Astrocyte (in vitro differentiated cells and primary cell): Measurements from ENCODE around the gene TSPAN17. TPM values are rescaled to one million over a fixed set of nuclear protein-coding genes. Genes with fewer than 3 reads are reported as not detected.

ENCODE experiments used
- DNase-seq: peaks from one replicate; pipeline ENCODE4 v3.0.0-alpha.2; 2010; ENCODE audit warnings: low read depth
- FAIRE-seq: peaks from 2 replicates; lab custom pipeline; 2011; peaks lifted over from hg19 to GRCh38; lab: Jason Lieb, UNC
- H2AFZ ChIP-seq: 2 replicates; pipeline ENCODE4 v1.6.0; 2012; ENCODE audit warnings: low read depth, low read length, inconsistent platforms
- H3K27ac ChIP-seq: 2 replicates; pipeline ENCODE4 v1.5.1; 2011; ENCODE audit warnings: low read depth, low read length, inconsistent platforms
- H3K27me3 ChIP-seq: 2 replicates; pipeline ENCODE4 v1.6.0; 2011; ENCODE audit warnings: low read length, inconsistent platforms; ENCODE audit not compliant: insufficient read depth
- H3K36me3 ChIP-seq: 2 replicates; pipeline ENCODE4 v1.5.1; 2011; ENCODE audit warnings: low read length, inconsistent platforms; ENCODE audit not compliant: insufficient read depth
- H3K4me1 ChIP-seq: 2 replicates; pipeline ENCODE4 v1.5.1; 2011; ENCODE audit warnings: low read length, inconsistent platforms; ENCODE audit not compliant: insufficient read depth
- H3K4me2 ChIP-seq: 2 replicates; pipeline ENCODE4 v1.6.0; 2012; ENCODE audit warnings: low read length, inconsistent platforms
- H3K4me3 ChIP-seq: 2 replicates; pipeline ENCODE4 v1.5.1; 2011; ENCODE audit warnings: low read depth, mild to moderate bottlenecking, low read length, inconsistent platforms; ENCODE audit not compliant: insufficient read depth
- H3K79me2 ChIP-seq: 2 replicates; pipeline ENCODE4 v1.6.0; 2012; ENCODE audit warnings: mild to moderate bottlenecking, low read length, inconsistent platforms; ENCODE audit not compliant: insufficient read depth
- H3K9ac ChIP-seq: 2 replicates; pipeline ENCODE4 v1.6.0; 2012; ENCODE audit warnings: mild to moderate bottlenecking, low read length, inconsistent platforms
- H3K9me3 ChIP-seq: 2 replicates; pipeline ENCODE4 v1.5.1; 2012; ENCODE audit warnings: low read depth, mild to moderate bottlenecking, low read length, inconsistent platforms; ENCODE audit not compliant: insufficient read depth
- H4K20me1 ChIP-seq: 2 replicates; pipeline ENCODE4 v1.6.0; 2012; ENCODE audit warnings: low read length, inconsistent platforms; ENCODE audit not compliant: insufficient read depth
- H3K27ac Mint-ChIP-seq: one replicate; pipeline ENCODE4 v1.8.0; 2021; ENCODE audit warnings: mild to moderate bottlenecking, mixed read lengths; ENCODE audit not compliant: unreplicated experiment
- H3K27me3 Mint-ChIP-seq: one replicate; pipeline ENCODE4 v1.8.0; 2021; ENCODE audit warnings: low read depth, mixed read lengths; ENCODE audit not compliant: unreplicated experiment
- H3K36me3 Mint-ChIP-seq: one replicate; pipeline ENCODE4 v1.8.0; 2021; ENCODE audit warnings: low read depth, mixed read lengths; ENCODE audit not compliant: unreplicated experiment
- H3K4me1 Mint-ChIP-seq: one replicate; pipeline ENCODE4 v1.8.0; 2021; ENCODE audit warnings: low read depth, mixed read lengths; ENCODE audit not compliant: unreplicated experiment
- H3K4me3 Mint-ChIP-seq: one replicate; pipeline ENCODE4 v1.8.0; 2021; ENCODE audit warnings: mild to moderate bottlenecking, moderate library complexity, mixed read lengths; ENCODE audit not compliant: unreplicated experiment
- H3K9me3 Mint-ChIP-seq: one replicate; pipeline ENCODE4 v1.8.0; 2021; ENCODE audit warnings: mild to moderate bottlenecking, mixed read lengths; ENCODE audit not compliant: unreplicated experiment
- EZH2 ChIP-seq: IDR thresholded peaks from 2 replicates; pipeline ENCODE4 v1.6.1; 2012; ENCODE audit warnings: mild to moderate bottlenecking, low read length, inconsistent platforms; ENCODE audit not compliant: insufficient read depth
- total RNA-seq: library from RNA; stranded (reverse); gene quantifications from 2 replicates; pipeline ENCODE4 v1.2.1, GENCODE V29; 2021
- TF ChIP-seq, protein P1 (sequence below): IDR thresholded peaks from 2 replicates; pipeline ENCODE4 v1.5.1; 2011; ENCODE audit warnings: low read depth, mild to moderate bottlenecking, inconsistent platforms, low read length, moderate library complexity; ENCODE audit not compliant: insufficient read depth

Gene TSPAN17
- total RNA-seq, 1 donor from 2014 or later: 56.5 TPM

DNA sequence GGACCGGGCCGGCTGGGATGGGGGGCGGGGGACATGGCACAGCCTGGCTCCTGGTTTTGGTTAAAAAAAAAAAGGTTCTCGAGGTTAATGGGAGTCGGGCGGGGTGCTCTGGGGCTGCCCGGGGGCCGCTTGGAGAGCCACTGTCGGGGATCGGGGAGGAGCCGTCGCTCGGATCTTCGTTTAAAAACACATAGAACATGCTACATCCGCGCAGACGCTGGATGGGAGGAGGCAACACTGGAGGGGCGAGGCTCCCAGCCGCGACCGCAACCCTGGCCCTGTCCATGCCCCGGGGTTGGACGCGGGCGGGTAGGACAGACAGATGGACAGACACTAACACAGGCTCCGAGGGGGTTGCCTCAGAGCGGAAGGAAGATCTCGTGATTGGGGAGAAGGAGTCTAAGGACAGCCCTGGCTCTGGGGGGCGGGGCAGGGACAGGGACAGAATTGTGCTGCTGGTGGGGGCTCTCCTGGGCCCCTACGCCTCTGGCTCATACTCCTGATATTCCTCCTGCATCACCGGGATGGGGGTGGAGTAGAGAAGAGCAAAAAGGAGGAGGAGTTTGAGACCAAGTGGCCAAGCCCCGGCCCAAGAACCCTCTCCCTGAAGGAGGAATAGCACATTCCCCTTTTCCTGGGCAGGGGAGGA lies 26.8 kb upstream of the TSPAN17 start:
- H3K27me3 ChIP-seq: peaks cover 27% of the 10 kb centered on the region
- no peaks in the 10 kb centered on the region for H3K79me2 ChIP-seq
- peaks cover 33% of the 10 kb centered on the region for H3K4me1 ChIP-seq
- no peak for FAIRE-seq
- Mint-ChIP-seq H3K9me3 (peaks cover 4% of the 10 kb centered on the region), H3K27me3 (peaks cover 35% of the 10 kb centered on the region), H3K4me1 (peaks cover 33% of the 10 kb centered on the region), H3K4me3 (peak overlapping the region; percentile 50), H3K27ac (no peak overlapping the region), H3K36me3 (no peaks in the 10 kb centered on the region)
- no peak overlapping the region for H3K27ac ChIP-seq
- H3K9me3 ChIP-seq: no peaks in the 10 kb centered on the region
- no peaks in the 10 kb centered on the region for H4K20me1 ChIP-seq
- H3K9ac ChIP-seq: no peak overlapping the region
- TF ChIP-seq, protein P1, sequence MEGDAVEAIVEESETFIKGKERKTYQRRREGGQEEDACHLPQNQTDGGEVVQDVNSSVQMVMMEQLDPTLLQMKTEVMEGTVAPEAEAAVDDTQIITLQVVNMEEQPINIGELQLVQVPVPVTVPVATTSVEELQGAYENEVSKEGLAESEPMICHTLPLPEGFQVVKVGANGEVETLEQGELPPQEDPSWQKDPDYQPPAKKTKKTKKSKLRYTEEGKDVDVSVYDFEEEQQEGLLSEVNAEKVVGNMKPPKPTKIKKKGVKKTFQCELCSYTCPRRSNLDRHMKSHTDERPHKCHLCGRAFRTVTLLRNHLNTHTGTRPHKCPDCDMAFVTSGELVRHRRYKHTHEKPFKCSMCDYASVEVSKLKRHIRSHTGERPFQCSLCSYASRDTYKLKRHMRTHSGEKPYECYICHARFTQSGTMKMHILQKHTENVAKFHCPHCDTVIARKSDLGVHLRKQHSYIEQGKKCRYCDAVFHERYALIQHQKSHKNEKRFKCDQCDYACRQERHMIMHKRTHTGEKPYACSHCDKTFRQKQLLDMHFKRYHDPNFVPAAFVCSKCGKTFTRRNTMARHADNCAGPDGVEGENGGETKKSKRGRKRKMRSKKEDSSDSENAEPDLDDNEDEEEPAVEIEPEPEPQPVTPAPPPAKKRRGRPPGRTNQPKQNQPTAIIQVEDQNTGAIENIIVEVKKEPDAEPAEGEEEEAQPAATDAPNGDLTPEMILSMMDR: no peak
- peak; percentile 52 for TF ChIP-seq EZH2
- peak overlapping the region; percentile 27 for H2AFZ ChIP-seq
- H3K4me2 ChIP-seq: peak overlapping the region; percentile 79
- DNase-seq: no peak
- H3K36me3 ChIP-seq: no peaks in the 10 kb centered on the region
- peak overlapping the region; percentile 29 for H3K4me3 ChIP-seq

DNA sequence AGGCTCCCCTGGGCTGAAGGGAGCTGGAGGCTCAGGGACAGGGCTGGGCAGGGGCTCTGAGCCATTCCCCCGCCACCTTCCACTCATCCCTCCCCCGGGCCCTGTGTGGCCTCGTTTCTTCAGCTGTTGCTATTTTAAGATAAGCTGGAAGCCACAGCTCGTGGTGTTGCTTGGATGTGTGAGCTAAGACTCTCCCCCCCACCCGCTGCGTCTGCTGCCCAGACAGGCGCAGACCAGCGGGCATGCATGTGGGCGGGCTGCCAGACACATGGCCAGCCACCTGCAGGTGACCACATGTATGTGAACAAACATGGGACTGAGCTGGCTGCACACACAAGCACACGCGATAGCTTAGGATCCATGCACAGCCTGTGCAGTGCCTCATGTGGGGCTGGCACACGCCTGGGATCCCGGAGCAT lies 25.6 kb upstream of the TSPAN17 start:
- Histone ChIP-seq H3K36me3 (no peaks in the 10 kb centered on the region), H3K4me3 (no peak overlapping the region), H3K27ac (no peak overlapping the region), H3K79me2 (no peaks in the 10 kb centered on the region), H4K20me1 (no peaks in the 10 kb centered on the region), H3K4me1 (peaks cover 27% of the 10 kb centered on the region), H2AFZ (no peak overlapping the region), H3K4me2 (no peak overlapping the region), H3K9me3 (no peaks in the 10 kb centered on the region), H3K9ac (no peak overlapping the region), H3K27me3 (peaks cover 30% of the 10 kb centered on the region)
- H3K36me3 Mint-ChIP-seq: peaks cover 2% of the 10 kb centered on the region
- H3K4me1 Mint-ChIP-seq: peaks cover 25% of the 10 kb centered on the region
- H3K27me3 Mint-ChIP-seq: peaks cover 42% of the 10 kb centered on the region
- DNase-seq (peak; percentile 44), FAIRE-seq (no peak)
- no peak for TF ChIP-seq EZH2
- TF ChIP-seq, protein P1: no peak
- no peak overlapping the region for H3K4me3 Mint-ChIP-seq
- H3K27ac Mint-ChIP-seq: no peak overlapping the region
- H3K9me3 Mint-ChIP-seq: peaks cover 4% of the 10 kb centered on the region

DNA sequence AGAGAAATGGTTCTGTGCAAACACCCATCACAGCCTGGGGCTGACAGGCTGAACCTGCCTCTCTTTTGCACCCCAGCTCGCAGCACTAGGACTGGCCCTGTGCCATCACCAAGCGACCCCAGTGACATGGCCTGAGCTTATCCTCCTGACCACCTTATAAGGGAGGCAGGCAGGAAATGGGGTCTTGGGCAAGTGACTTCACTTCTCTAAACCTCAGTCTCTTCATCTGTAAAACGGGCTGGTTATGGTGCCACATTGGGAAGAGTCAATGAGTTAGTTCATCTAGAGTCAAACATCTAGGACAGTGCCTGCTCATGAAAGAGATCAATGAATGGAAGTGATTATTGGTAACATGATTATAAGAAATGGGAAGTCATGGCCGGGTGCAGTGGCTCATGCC lies 23.1 kb upstream of the TSPAN17 start:
- peaks cover 4% of the 10 kb centered on the region for H3K36me3 Mint-ChIP-seq
- DNase-seq (no peak), FAIRE-seq (no peak)
- no peak overlapping the region for H3K27ac ChIP-seq
- H4K20me1 ChIP-seq: no peaks in the 10 kb centered on the region
- H3K27me3 ChIP-seq: peaks cover 34% of the 10 kb centered on the region
- no peak overlapping the region for H3K9ac ChIP-seq
- H2AFZ ChIP-seq: no peak overlapping the region
- TF ChIP-seq EZH2: no peak
- TF ChIP-seq, protein P1: no peak
- peaks cover 4% of the 10 kb centered on the region for H3K9me3 Mint-ChIP-seq
- H3K9me3 ChIP-seq: no peaks in the 10 kb centered on the region
- H3K4me1 ChIP-seq: peaks cover 22% of the 10 kb centered on the region
- no peak overlapping the region for H3K4me3 ChIP-seq
- no peaks in the 10 kb centered on the region for H3K36me3 ChIP-seq
- H3K4me2 ChIP-seq: no peak overlapping the region
- H3K4me1 Mint-ChIP-seq: peaks cover 31% of the 10 kb centered on the region
- H3K4me3 Mint-ChIP-seq: no peak overlapping the region
- H3K79me2 ChIP-seq: no peaks in the 10 kb centered on the region
- peaks cover 52% of the 10 kb centered on the region for H3K27me3 Mint-ChIP-seq
- H3K27ac Mint-ChIP-seq: no peak overlapping the region
